ENCODE results near the gene ARHGEF11.

DNA sequence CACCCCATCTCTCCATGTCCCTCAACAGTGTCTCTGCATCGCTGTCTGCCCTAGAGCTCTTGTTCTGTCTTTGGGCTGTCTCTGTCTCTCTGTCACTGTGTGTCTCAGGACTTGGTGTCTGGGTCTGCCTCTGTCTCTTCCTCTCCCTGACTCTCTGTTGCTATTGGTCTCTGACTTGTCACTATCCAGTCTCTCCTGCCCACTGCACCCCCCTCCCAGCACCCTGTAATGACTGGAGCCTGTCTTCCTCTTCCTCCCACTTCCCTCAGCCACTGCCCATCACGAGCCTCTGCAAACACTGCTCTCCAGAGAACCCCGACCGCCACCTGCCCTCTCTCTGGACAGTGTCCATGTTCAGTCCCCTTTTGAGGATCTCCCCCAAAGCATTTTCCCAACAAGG lies 139.9 kb downstream of the ARHGEF11 start:
- TF ChIP-seq, protein P1, sequence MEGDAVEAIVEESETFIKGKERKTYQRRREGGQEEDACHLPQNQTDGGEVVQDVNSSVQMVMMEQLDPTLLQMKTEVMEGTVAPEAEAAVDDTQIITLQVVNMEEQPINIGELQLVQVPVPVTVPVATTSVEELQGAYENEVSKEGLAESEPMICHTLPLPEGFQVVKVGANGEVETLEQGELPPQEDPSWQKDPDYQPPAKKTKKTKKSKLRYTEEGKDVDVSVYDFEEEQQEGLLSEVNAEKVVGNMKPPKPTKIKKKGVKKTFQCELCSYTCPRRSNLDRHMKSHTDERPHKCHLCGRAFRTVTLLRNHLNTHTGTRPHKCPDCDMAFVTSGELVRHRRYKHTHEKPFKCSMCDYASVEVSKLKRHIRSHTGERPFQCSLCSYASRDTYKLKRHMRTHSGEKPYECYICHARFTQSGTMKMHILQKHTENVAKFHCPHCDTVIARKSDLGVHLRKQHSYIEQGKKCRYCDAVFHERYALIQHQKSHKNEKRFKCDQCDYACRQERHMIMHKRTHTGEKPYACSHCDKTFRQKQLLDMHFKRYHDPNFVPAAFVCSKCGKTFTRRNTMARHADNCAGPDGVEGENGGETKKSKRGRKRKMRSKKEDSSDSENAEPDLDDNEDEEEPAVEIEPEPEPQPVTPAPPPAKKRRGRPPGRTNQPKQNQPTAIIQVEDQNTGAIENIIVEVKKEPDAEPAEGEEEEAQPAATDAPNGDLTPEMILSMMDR (IDR thresholded peaks at IDR 0.05; ENCODE audit: borderline replicate concordance, extremely low read depth, low read length, poor library complexity, severe bottlenecking), result no peak
- TF ChIP-seq EZH2 (IDR thresholded peaks at IDR 0.05; ENCODE audit: borderline replicate concordance, low read depth, low read length, severe bottlenecking), result no peak

Measured in DND-41 (cell line).